ENCODE data around the gene AVPI1.
"Not testable (repeated sequence)": the region's sequence is repeated elsewhere in the genome, so short reads cannot be mapped to it uniquely, and the experiment has no call there.

The AVPI1 gene

GRCh38 chr10:97640174-97640867 lies 46.7 kb downstream of the AVPI1 start, which contains the start of gene PI4K2A:
Gene PI4K2A (plus strand): TSS chr10:97640671. CDS start chr10:97640743, 72 bp downstream.
- DNase-seq = peak; percentile 96

- DNase-seq = not testable (repeated sequence)
These were observed 48.0 kb downstream of the AVPI1 start for GRCh38 chr10:97639090-97639489.

GRCh38 chr10:97635577-97635976 lies 51.5 kb downstream of the AVPI1 start:
- no peak for DNase-seq

- DNase-seq = no peak
These were observed 53.1 kb downstream of the AVPI1 start for GRCh38 chr10:97633921-97634320.

GRCh38 chr10:97632949-97633884 lies 53.8 kb downstream of the AVPI1 start, which contains the start of gene MORN4:
Gene MORN4 (minus strand): TSS chr10:97633500. CDS start chr10:97619653, 13,847 bp downstream.
- peak; percentile 90 for DNase-seq

- no peak for DNase-seq
These were observed 55.9 kb downstream of the AVPI1 start for GRCh38 chr10:97631098-97631497.

GRCh38 chr10:97629289-97629688 lies 57.8 kb downstream of the AVPI1 start:
- DNase-seq = no peak

GRCh38 chr10:97628228-97628627 lies 58.8 kb downstream of the AVPI1 start:
- DNase-seq = no peak

GRCh38 chr10:97627731-97628130 lies 59.3 kb downstream of the AVPI1 start:
- no peak for DNase-seq
